HuH-7 (cell line): ENCODE results near the gene PFDN2.

Source experiments
- DNase-seq: peaks from one replicate; pipeline ENCODE4 v3.0.0; 2011; ENCODE audit warnings: low spot score

The PFDN2 gene

GRCh38 chr1:161051219-161051618 lies 66.6 kb downstream of the PFDN2 start:
- DNase-seq: no peak
